ENCODE results near the gene EFCAB9. TPM values are rescaled to one million over a fixed set of nuclear protein-coding genes. Genes with fewer than 3 reads are reported as not detected.
"Not testable (repeated sequence)": the region's sequence is repeated elsewhere in the genome, so short reads cannot be mapped to it uniquely, and the experiment has no call there.

EFCAB9 gene
- total RNA-seq, 6 experiments from 2014 or later = not detected

DNA sequence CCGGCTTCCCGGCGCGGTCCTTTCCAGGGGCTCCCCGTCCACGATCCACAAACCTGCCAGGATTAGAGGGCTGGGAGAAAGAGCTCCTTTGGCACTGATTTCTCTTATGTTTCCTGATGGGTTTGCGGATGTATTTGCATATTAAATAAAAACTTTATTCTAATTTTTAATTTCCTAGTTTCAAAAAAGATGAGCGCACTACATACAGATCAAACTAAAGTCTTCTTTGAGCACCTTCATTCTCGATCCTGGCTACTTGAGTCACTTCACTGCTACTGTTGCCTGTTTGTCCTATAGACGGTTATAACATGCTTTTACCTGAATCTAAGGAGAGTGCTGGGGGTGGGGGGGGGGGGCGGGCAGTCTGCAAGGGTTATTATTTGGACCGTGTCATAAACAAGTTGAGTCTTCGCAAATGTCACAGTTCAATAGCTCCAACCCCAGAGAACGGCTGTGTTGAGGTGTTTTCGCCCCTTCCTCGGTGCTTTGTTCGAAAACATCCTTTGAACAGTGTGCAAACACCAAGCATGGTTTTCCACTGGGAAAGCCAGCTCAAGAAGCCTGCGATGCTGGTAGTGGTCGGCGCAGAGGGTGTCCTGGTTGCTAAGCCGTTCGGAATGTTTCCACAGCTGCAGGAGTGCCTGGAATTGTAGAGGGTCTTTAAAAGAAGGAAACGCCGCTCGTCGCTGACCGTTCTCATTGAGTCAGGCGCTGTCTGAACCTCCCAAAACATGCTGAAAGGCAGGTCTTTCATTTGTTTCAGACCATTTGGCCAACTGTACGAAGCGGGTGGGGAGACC is 4.9 kb upstream of the EFCAB9 start:
- Mint-ChIP-seq H3K4me1 (ENCODE audit: low read depth) (peaks cover 31% of the 10 kb centered on the region), H3K27me3 (ENCODE audit: insufficient read depth) (peaks cover 2% of the 10 kb centered on the region; the same call in 1 of the 2 replicates), H3K27ac (no peak overlapping the region), H3K4me3 (peak overlapping the region; percentile 90), H3K9me3 (no peaks in the 10 kb centered on the region), H3K36me3 (ENCODE audit: low read depth) (peaks cover 7% of the 10 kb centered on the region; the same call in 1 of the 2 replicates)
- no peak for DNase-seq
- TF ChIP-seq, protein P1, sequence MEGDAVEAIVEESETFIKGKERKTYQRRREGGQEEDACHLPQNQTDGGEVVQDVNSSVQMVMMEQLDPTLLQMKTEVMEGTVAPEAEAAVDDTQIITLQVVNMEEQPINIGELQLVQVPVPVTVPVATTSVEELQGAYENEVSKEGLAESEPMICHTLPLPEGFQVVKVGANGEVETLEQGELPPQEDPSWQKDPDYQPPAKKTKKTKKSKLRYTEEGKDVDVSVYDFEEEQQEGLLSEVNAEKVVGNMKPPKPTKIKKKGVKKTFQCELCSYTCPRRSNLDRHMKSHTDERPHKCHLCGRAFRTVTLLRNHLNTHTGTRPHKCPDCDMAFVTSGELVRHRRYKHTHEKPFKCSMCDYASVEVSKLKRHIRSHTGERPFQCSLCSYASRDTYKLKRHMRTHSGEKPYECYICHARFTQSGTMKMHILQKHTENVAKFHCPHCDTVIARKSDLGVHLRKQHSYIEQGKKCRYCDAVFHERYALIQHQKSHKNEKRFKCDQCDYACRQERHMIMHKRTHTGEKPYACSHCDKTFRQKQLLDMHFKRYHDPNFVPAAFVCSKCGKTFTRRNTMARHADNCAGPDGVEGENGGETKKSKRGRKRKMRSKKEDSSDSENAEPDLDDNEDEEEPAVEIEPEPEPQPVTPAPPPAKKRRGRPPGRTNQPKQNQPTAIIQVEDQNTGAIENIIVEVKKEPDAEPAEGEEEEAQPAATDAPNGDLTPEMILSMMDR (IDR thresholded peaks at IDR 0.05) = no peak; the same call in none of the 2 replicates

GRCh38 chr5:172189693-172190296 is 4.2 kb upstream of the EFCAB9 start:
- Mint-ChIP-seq H3K36me3 (ENCODE audit: low read depth) (peaks cover 7% of the 10 kb centered on the region; the same call in 1 of the 2 replicates), H3K9me3 (no peaks in the 10 kb centered on the region), H3K27me3 (ENCODE audit: insufficient read depth) (peaks cover under 1% of the 10 kb centered on the region; the same call in 1 of the 2 replicates), H3K4me1 (ENCODE audit: low read depth) (peaks cover 28% of the 10 kb centered on the region), H3K4me3 (peak overlapping the region; percentile 90), H3K27ac (no peak overlapping the region; the same call in 1 of the 2 replicates)
- TF ChIP-seq, protein P1 (IDR thresholded peaks at IDR 0.05) = no peak
- no peak for DNase-seq

- DNase-seq = no peak
- TF ChIP-seq, protein P1 (IDR thresholded peaks at IDR 0.05) = no peak
- Mint-ChIP-seq H3K27ac (no peak overlapping the region), H3K4me3 (no peak overlapping the region), H3K9me3 (peaks cover 6% of the 10 kb centered on the region), H3K4me1 (ENCODE audit: low read depth) (no peaks in the 10 kb centered on the region), H3K36me3 (ENCODE audit: low read depth) (no peaks in the 10 kb centered on the region), H3K27me3 (ENCODE audit: insufficient read depth) (no peaks in the 10 kb centered on the region)
Observed at GRCh38 chr5:172194985-172195774, 1.2 kb downstream of the EFCAB9 start.

DNA sequence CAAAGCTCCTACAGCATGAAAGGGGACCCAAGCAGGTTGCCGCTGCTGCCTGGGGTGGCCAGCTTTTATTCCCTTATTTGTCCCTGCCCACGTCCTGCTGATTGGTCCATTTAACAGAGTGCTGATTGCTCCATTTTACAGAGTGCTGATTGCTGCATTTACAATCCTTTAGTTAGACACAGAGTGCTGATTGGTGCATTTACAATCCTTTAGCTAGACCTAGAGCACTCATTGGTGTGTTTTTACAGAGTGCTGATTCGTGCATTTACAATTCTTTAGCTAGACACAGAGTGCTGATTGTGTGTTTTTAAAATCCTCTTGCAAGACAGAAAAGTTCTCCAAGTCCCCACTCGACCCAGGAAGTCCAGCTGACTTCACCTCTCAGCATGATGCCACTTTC is 3.8 kb downstream of the EFCAB9 start:
- H3K4me1 Mint-ChIP-seq (ENCODE audit: low read depth); H3K4me3 Mint-ChIP-seq; DNase-seq; H3K27me3 Mint-ChIP-seq (ENCODE audit: insufficient read depth); H3K36me3 Mint-ChIP-seq (ENCODE audit: low read depth); H3K27ac Mint-ChIP-seq; H3K9me3 Mint-ChIP-seq: not testable (repeated sequence)

DNA sequence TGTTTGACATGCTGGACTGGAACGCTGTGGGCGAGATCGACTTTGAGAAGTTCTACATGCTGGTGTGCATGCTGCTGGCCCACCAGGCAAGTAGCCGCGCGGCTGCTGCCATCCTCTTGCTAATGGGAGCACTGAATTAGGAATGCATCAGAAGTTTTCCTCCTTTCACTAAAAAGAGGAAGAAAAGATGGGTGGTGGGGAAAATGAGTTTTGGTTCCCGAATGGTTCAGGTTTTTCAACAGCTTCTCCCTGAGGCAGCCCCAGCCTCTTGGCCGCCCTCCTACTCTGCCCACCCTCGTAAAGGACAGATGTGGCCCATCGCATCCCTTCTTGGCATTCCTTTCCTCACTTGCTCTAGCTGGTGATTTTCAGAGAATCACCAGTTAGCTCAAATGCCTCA is 5.5 kb downstream of the EFCAB9 start:
- H3K9me3 Mint-ChIP-seq = peaks cover 6% of the 10 kb centered on the region
- H3K36me3 Mint-ChIP-seq (ENCODE audit: low read depth) = no peaks in the 10 kb centered on the region
- no peaks in the 10 kb centered on the region for H3K4me1 Mint-ChIP-seq (ENCODE audit: low read depth)
- H3K27ac Mint-ChIP-seq = no peak overlapping the region
- TF ChIP-seq, protein P1 (IDR thresholded peaks at IDR 0.05) = no peak
- H3K4me3 Mint-ChIP-seq = no peak overlapping the region
- DNase-seq = no peak
- H3K27me3 Mint-ChIP-seq (ENCODE audit: insufficient read depth) = peaks cover 1% of the 10 kb centered on the region; the same call in 1 of the 2 replicates
